Loucy (cell line): ENCODE results near the gene IRGC.

Experiments used
- EZH2phosphoT487 ChIP-seq: fragments of 200-600 bp; IDR thresholded peaks from 2 replicates; pipeline ENCODE4 v1.6.1; 2018; ENCODE audit warnings: antibody characterized with exemption, mild to moderate bottlenecking, moderate library complexity, borderline replicate concordance
- TF ChIP-seq, protein P1 (sequence below): fragments of 200-600 bp; sonication (generic); conservative IDR thresholded peaks from 2 replicates; pipeline ENCODE4 v1.5.1; 2014; ENCODE audit warnings: mild to moderate bottlenecking, antibody characterized with exemption, low read length

DNA sequence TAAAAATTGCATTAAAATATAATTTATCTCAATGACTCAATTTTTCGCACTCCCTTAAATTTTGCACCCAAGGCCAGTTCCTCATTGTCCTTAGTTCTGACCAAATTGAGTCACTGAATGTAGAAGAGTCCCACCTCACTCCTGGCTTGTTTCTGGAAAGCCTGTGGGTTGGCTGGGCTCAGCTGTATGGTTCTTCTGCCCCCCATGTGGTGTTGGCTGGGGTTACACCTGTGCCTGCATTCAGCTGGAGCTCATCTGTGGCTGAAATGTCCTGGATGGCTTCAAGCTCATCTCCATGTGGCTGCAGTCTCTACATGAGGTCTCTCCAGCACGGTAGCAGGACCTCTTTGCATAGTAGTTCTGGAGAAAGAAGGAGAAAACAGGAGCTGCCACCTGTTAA, 7.2 kb upstream of the IRGC start:
- TF ChIP-seq, protein P1, sequence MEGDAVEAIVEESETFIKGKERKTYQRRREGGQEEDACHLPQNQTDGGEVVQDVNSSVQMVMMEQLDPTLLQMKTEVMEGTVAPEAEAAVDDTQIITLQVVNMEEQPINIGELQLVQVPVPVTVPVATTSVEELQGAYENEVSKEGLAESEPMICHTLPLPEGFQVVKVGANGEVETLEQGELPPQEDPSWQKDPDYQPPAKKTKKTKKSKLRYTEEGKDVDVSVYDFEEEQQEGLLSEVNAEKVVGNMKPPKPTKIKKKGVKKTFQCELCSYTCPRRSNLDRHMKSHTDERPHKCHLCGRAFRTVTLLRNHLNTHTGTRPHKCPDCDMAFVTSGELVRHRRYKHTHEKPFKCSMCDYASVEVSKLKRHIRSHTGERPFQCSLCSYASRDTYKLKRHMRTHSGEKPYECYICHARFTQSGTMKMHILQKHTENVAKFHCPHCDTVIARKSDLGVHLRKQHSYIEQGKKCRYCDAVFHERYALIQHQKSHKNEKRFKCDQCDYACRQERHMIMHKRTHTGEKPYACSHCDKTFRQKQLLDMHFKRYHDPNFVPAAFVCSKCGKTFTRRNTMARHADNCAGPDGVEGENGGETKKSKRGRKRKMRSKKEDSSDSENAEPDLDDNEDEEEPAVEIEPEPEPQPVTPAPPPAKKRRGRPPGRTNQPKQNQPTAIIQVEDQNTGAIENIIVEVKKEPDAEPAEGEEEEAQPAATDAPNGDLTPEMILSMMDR: no peak
- TF ChIP-seq EZH2phosphoT487: no peak
